Measurements from ENCODE around the gene AAK1. TPM values are rescaled to one million over a fixed set of nuclear protein-coding genes. Genes with fewer than 3 reads are reported as not detected.

AAK1 gene
- total and polyA plus RNA-seq, 2 donors (not counting 3 experiments of a cell fraction or from before 2014, with no cell fraction given): 31.0 to 127 TPM

DNA sequence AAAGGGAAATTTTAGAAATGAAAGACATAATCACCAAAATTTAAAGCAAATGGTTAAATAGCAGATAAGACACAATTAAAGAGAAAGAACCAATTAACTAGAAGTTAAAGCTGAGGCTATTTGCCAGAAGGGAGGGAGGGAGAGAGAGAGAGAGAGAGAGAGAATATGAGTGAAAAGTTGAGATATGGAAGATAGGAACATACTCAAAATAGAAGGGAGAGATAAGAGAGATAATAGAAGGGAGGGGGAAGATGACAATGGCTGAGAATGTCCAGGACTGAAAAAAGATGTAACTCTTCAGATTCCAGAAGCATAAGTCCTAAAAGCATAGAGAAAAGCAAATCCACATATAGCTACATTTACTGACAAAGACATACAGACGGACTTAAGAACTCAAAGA, 17.1 kb upstream of the AAK1 start:
- Histone ChIP-seq H3K4me1 (ENCODE audit: control insufficient read depth, extremely low read depth, insufficient read depth, low read length) (peaks cover 3% of the 10 kb centered on the region), H3K9ac (replicated peaks; ENCODE audit: extremely low read depth, insufficient read depth, low read length) (no peak overlapping the region), H3K79me2 (ENCODE audit: control insufficient read depth, insufficient read depth, low read length) (no peaks in the 10 kb centered on the region), H3K27me3 (ENCODE audit: control insufficient read depth in 2 of 2, insufficient read depth in 2 of 2, low read length in 2 of 2) (no peaks in the 10 kb centered on the region), H3K4me3 (replicated peaks in 1 of 3; ENCODE audit: insufficient read depth in 1 of 3, low read depth in 1 of 3, low read length in 3 of 3) (no peak overlapping the region), H2AFZ (ENCODE audit: low read depth, low read length) (no peak overlapping the region), H4K20me1 (replicated peaks; ENCODE audit: control insufficient read depth, extremely low read depth, insufficient read depth, low read length) (no peaks in the 10 kb centered on the region), H3K27ac (ENCODE audit: insufficient read depth, low read depth, low read length) (no peak overlapping the region), H3K4me2 (ENCODE audit: insufficient read depth, low read length) (no peak overlapping the region), H3K9me1 (replicated peaks; ENCODE audit: control insufficient read depth, extremely low read depth, insufficient read depth, low read length) (no peaks in the 10 kb centered on the region), H3K9me3 (replicated peaks; ENCODE audit: control insufficient read depth, insufficient read depth, low read length) (no peaks in the 10 kb centered on the region), H3K36me3 (ENCODE audit: control insufficient read depth in 2 of 2, extremely low read depth in 1 of 2, insufficient read depth in 2 of 2, low read length in 2 of 2) (no peaks in the 10 kb centered on the region)
- no peak for TF ChIP-seq EZH2 (IDR thresholded peaks at IDR 0.05; ENCODE audit: borderline replicate concordance, low read depth, low read length, severe bottlenecking)
- no peak for TF ChIP-seq MYC (IDR thresholded peaks at IDR 0.05; ENCODE audit: low read depth, low read length)
- TF ChIP-seq, protein P1, sequence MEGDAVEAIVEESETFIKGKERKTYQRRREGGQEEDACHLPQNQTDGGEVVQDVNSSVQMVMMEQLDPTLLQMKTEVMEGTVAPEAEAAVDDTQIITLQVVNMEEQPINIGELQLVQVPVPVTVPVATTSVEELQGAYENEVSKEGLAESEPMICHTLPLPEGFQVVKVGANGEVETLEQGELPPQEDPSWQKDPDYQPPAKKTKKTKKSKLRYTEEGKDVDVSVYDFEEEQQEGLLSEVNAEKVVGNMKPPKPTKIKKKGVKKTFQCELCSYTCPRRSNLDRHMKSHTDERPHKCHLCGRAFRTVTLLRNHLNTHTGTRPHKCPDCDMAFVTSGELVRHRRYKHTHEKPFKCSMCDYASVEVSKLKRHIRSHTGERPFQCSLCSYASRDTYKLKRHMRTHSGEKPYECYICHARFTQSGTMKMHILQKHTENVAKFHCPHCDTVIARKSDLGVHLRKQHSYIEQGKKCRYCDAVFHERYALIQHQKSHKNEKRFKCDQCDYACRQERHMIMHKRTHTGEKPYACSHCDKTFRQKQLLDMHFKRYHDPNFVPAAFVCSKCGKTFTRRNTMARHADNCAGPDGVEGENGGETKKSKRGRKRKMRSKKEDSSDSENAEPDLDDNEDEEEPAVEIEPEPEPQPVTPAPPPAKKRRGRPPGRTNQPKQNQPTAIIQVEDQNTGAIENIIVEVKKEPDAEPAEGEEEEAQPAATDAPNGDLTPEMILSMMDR (IDR thresholded peaks at IDR 0.05; ENCODE audit: extremely low read depth in 1 of 2, insufficient read depth in 1 of 2, low read depth in 1 of 2, low read length in 2 of 2): no peak
- TF ChIP-seq POLR2AphosphoS5 (IDR thresholded peaks at IDR 0.05; ENCODE audit: insufficient read depth, low read depth, low read length): no peak
- no peak for TF ChIP-seq JUN (IDR thresholded peaks at IDR 0.05; ENCODE audit: borderline replicate concordance, insufficient read depth, insufficient read length, low read depth)
- FAIRE-seq: peak; percentile 12
- intact Hi-C loops (cut with micrococcal nuclease) (no loop called here), dilution Hi-C loops (cut with MboI; ENCODE audit: extremely low pct_ligation_motif_present, low sequenced_read_pairs) (no loop called here)
- no TSS peak for BruUV-seq (replicated peaks)
- DNase-seq (ENCODE audit: low read depth, low spot score): peak; percentile 30
- POLR2A ChIA-PET: no interaction called here
- CTCF ChIA-PET: interaction anchor here (0.8 to 2.8 kb wide), 8 partner anchors 10 to 156 kb away, joined by 3 to 7 read pairs (median 4); no protein-coding TSS in a partner anchor

DNA sequence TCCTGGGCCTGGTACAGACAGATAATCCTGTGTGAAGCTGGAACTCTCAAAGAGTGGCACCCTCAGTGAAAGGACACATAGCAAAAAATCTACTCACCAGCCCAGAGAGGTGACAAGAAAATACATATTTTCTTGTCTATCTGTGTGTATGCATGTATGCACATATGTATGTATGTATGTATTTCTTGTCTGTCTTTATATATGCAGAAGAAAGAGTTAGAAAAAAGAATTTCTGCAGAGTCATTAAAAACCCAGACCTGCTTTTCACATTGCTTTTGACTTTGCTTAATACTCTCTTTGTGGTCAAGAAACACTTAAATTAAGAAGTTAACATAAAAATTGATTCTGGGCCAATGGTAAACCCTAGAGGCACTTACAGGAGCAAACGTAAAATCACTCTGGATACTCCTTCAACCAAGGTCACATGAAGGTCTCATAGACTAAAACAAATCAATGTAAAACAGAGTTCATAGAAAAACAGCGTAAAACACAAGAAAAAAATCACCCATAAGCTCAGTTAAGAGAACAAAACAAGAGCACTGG, 16.5 kb upstream of the AAK1 start:
- H3K27ac ChIP-seq (ENCODE audit: insufficient read depth, low read depth, low read length): no peak overlapping the region
- peaks cover 3% of the 10 kb centered on the region for H3K4me1 ChIP-seq (ENCODE audit: control insufficient read depth, extremely low read depth, insufficient read depth, low read length)
- intact Hi-C loops (cut with micrococcal nuclease) (no loop called here), dilution Hi-C loops (cut with MboI; ENCODE audit: extremely low pct_ligation_motif_present, low sequenced_read_pairs) (no loop called here)
- TF ChIP-seq GATA2 (IDR thresholded peaks at IDR 0.05; ENCODE audit: insufficient read depth, insufficient read length, low read depth, low read length) (no peak), MYC (IDR thresholded peaks at IDR 0.05; ENCODE audit: low read depth, low read length) (no peak), EZH2 (IDR thresholded peaks at IDR 0.05; ENCODE audit: borderline replicate concordance, low read depth, low read length, severe bottlenecking) (no peak), MAX (IDR thresholded peaks at IDR 0.05; ENCODE audit: insufficient read depth, insufficient read length) (no peak)
- no peaks in the 10 kb centered on the region for H3K9me3 ChIP-seq (replicated peaks; ENCODE audit: control insufficient read depth, insufficient read depth, low read length)
- no peak overlapping the region for H2AFZ ChIP-seq (ENCODE audit: low read depth, low read length)
- FAIRE-seq: no peak
- no peaks in the 10 kb centered on the region for H3K36me3 ChIP-seq (ENCODE audit: control insufficient read depth in 2 of 2, extremely low read depth in 1 of 2, insufficient read depth in 2 of 2, low read length in 2 of 2)
- H3K4me2 ChIP-seq (ENCODE audit: insufficient read depth, low read length): no peak overlapping the region
- ChIA-PET POLR2A (no interaction called here), CTCF (interaction anchor here (1.6 to 2.8 kb wide), 3 partner anchors 9 to 157 kb away, joined by 4 to 7 read pairs (median 6); no protein-coding TSS in a partner anchor)
- no peaks in the 10 kb centered on the region for H3K27me3 ChIP-seq (ENCODE audit: control insufficient read depth in 2 of 2, insufficient read depth in 2 of 2, low read length in 2 of 2)
- BruUV-seq (replicated peaks): no TSS peak
- H3K79me2 ChIP-seq (ENCODE audit: control insufficient read depth, insufficient read depth, low read length): no peaks in the 10 kb centered on the region
- H4K20me1 ChIP-seq (replicated peaks; ENCODE audit: control insufficient read depth, extremely low read depth, insufficient read depth, low read length): no peaks in the 10 kb centered on the region
- DNase-seq (ENCODE audit: low read depth, low spot score): no peak
- H3K4me3 ChIP-seq (replicated peaks in 1 of 3; ENCODE audit: insufficient read depth in 1 of 3, low read depth in 1 of 3, low read length in 3 of 3): no peak overlapping the region
- no peak overlapping the region for H3K9ac ChIP-seq (replicated peaks; ENCODE audit: extremely low read depth, insufficient read depth, low read length)
- no peaks in the 10 kb centered on the region for H3K9me1 ChIP-seq (replicated peaks; ENCODE audit: control insufficient read depth, extremely low read depth, insufficient read depth, low read length)

Data from endothelial cell of umbilical vein (primary cell).